Effector CD8-positive, alpha-beta T cell (primary cell): Measurements from ENCODE around the gene FCRL6.

Experiments used
- DNase-seq: peaks from one replicate; lab custom pipeline; 2025; lab: John Stamatoyannopoulos, UW

Gene FCRL6

GRCh38 chr1:159799446-159799985 is 2.6 kb upstream of the FCRL6 start:
- no peak for DNase-seq

- no peak for DNase-seq
Observed at GRCh38 chr1:159800177-159800930, 1.8 kb upstream of the FCRL6 start.

- DNase-seq = no peak
Observed at GRCh38 chr1:159803956-159804689, 2.0 kb downstream of the FCRL6 start.

GRCh38 chr1:159804924-159805323 is 2.8 kb downstream of the FCRL6 start:
- no peak for DNase-seq

GRCh38 chr1:159815926-159816325 is 13.8 kb downstream of the FCRL6 start:
- DNase-seq = no peak

GRCh38 chr1:159817276-159818041 is 15.3 kb downstream of the FCRL6 start:
- DNase-seq = no peak

GRCh38 chr1:159821171-159821867 is 19.2 kb downstream of the FCRL6 start:
- DNase-seq = no peak

- DNase-seq = no peak
Observed at GRCh38 chr1:159823406-159823805, 21.2 kb downstream of the FCRL6 start.

GRCh38 chr1:159825564-159825963 is 23.4 kb downstream of the FCRL6 start:
- no peak for DNase-seq

GRCh38 chr1:159826441-159827101 is 24.4 kb downstream of the FCRL6 start, which contains the start of gene SLAMF8:
SLAMF8 (plus strand) TSS chr1:159826873; CDS start chr1:159826899, 26 bp downstream.
- DNase-seq = no peak

- no peak for DNase-seq
Observed at GRCh38 chr1:159827102-159827490, 24.9 kb downstream of the FCRL6 start.

- no peak for DNase-seq
Observed at GRCh38 chr1:159827549-159827948, 25.4 kb downstream of the FCRL6 start.

- DNase-seq = no peak
Observed at GRCh38 chr1:159828176-159828575, 26.0 kb downstream of the FCRL6 start.

- no peak for DNase-seq
Observed at GRCh38 chr1:159828581-159829272, 26.6 kb downstream of the FCRL6 start.

GRCh38 chr1:159829273-159829634 is 27.1 kb downstream of the FCRL6 start:
- DNase-seq = no peak

GRCh38 chr1:159829822-159830465 is 27.8 kb downstream of the FCRL6 start:
- DNase-seq = no peak

- DNase-seq = no peak
Observed at GRCh38 chr1:159830722-159831121, 28.6 kb downstream of the FCRL6 start.

- DNase-seq = no peak
Observed at GRCh38 chr1:159831412-159832141, 29.4 kb downstream of the FCRL6 start.

- DNase-seq = no peak
Observed at GRCh38 chr1:159832309-159832708, 30.1 kb downstream of the FCRL6 start.
